Mucosa of descending colon (tissue), 3 donors: ENCODE measurements around the gene ABHD12B. TPM values are rescaled to one million over a fixed set of nuclear protein-coding genes. Genes with fewer than 3 reads are reported as not detected.

Source experiments
- ATAC-seq: fragments of 200-7000 bp; cut with Tn5 transposase; one replicate; pipeline ENCODE4 v1.9.1; 2020; ENCODE audit warnings: mild to moderate bottlenecking, moderate library complexity
- DNase-seq, 3 donors: peaks; one replicate each; pipeline ENCODE4 v3.0.0-alpha.2; 2020
- H3K36me3 ChIP-seq: fragments of 200-600 bp; one replicate; pipeline ENCODE4 v1.8.0; 2021; ENCODE audit warnings: low read depth, mild to moderate bottlenecking
- H3K4me1 ChIP-seq: fragments of 200-600 bp; one replicate; pipeline ENCODE4 v1.8.0; 2021; ENCODE audit warnings: low read depth, mild to moderate bottlenecking
- H3K4me3 ChIP-seq: fragments of 200-600 bp; one replicate; pipeline ENCODE4 v1.8.0; 2021; ENCODE audit warnings: mild to moderate bottlenecking
- H3K9me3 ChIP-seq: fragments of 200-600 bp; one replicate; pipeline ENCODE4 v1.8.0; 2021; ENCODE audit warnings: mild to moderate bottlenecking
- intact Hi-C, 2 donors: fragments of 100-400 bp; cut with DNase I in 1 of 2; cut with micrococcal nuclease in 1 of 2; formaldehyde crosslinking; loops; one replicate each; pipeline versions ENCODE4 v1.11.0 to v1.11.1; 2022; cut with DNase I, micrococcal nuclease
- total RNA-seq, 3 donors: library from RNA; stranded (reverse); fragmentation: NEBNext Ultra II Directional in 2 of 3; extraction: Animal tissue kit (Norgen Biotek cat#: 25700) in 2 of 3; gene quantifications; one replicate each; pipeline versions ENCODE4 v1.2.1 to v1.2.4, GENCODE V29; 2021 to 2023
- TF ChIP-seq, protein P1 (sequence below): fragments of 200-600 bp; IDR thresholded peaks from one replicate; pipeline ENCODE4 v1.8.0; 2022; ENCODE audit warnings: antibody characterized with exemption, mild to moderate bottlenecking
- donor health status: DM: no; HTN: no; CAD: no; lungs with moderate emphysema.
- donor health status: DM: no; HTN: no; CAD: no.
- donor health status: DM: no; HTN: yes; CAD: no.

Gene ABHD12B
- total RNA-seq, 3 donors from 2014 or later = 3.1 to 16.2 (median 14.2) TPM

DNA sequence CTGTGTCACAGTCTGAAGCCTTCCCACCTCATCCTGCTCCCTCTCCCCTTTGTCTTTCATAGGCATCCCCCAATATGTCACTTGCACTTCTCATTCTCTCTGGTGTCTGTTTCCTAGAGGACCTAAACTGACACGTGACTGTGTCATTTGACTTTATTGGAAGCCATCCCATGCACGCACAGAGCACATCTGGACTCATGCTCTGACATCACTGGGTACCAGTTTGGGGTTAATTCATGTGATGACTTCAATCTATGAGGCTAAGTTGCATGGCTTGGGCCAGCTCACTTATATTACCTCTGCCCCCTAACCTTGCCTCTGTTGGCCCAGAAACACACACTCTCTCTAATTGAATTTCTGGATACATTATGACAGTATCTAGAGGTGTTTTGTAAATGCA lies 51.0 kb downstream of the ABHD12B start:
- H3K36me3 ChIP-seq = no peaks in the 10 kb centered on the region
- no peak overlapping the region for H3K4me3 ChIP-seq
- no peak for DNase-seq
- TF ChIP-seq, protein P1, sequence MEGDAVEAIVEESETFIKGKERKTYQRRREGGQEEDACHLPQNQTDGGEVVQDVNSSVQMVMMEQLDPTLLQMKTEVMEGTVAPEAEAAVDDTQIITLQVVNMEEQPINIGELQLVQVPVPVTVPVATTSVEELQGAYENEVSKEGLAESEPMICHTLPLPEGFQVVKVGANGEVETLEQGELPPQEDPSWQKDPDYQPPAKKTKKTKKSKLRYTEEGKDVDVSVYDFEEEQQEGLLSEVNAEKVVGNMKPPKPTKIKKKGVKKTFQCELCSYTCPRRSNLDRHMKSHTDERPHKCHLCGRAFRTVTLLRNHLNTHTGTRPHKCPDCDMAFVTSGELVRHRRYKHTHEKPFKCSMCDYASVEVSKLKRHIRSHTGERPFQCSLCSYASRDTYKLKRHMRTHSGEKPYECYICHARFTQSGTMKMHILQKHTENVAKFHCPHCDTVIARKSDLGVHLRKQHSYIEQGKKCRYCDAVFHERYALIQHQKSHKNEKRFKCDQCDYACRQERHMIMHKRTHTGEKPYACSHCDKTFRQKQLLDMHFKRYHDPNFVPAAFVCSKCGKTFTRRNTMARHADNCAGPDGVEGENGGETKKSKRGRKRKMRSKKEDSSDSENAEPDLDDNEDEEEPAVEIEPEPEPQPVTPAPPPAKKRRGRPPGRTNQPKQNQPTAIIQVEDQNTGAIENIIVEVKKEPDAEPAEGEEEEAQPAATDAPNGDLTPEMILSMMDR = no peak
- H3K4me1 ChIP-seq = no peaks in the 10 kb centered on the region
- H3K9me3 ChIP-seq = no peaks in the 10 kb centered on the region
- no peak for ATAC-seq
- intact Hi-C loops = no loop called here

- Histone ChIP-seq H3K4me1 (no peaks in the 10 kb centered on the region), H3K4me3 (no peak overlapping the region), H3K36me3 (no peaks in the 10 kb centered on the region), H3K9me3 (no peaks in the 10 kb centered on the region)
- DNase-seq (no peak), ATAC-seq (no peak)
- TF ChIP-seq, protein P1 = no peak
- intact Hi-C loops = no loop called here
These were observed 52.4 kb downstream of the ABHD12B start for GRCh38 chr14:50924236-50924635.

- no peaks in the 10 kb centered on the region for H3K36me3 ChIP-seq
These were observed 53.0 kb downstream of the ABHD12B start for GRCh38 chr14:50924843-50925242.

GRCh38 chr14:50926851-50927386 lies 55.1 kb downstream of the ABHD12B start:
- H3K36me3 ChIP-seq = no peaks in the 10 kb centered on the region
- no peak overlapping the region for H3K4me3 ChIP-seq
- intact Hi-C loops = no loop called here
- ATAC-seq = no peak
- no peak for DNase-seq
- no peaks in the 10 kb centered on the region for H3K4me1 ChIP-seq
- TF ChIP-seq, protein P1 = no peak
- H3K9me3 ChIP-seq = no peaks in the 10 kb centered on the region

More at GRCh38 chr14:50924843-50925242, 53.0 kb downstream of the ABHD12B start:
- no peaks in the 10 kb centered on the region for H3K9me3 ChIP-seq
- DNase-seq = no peak
- ATAC-seq = no peak
- H3K4me1 ChIP-seq = no peaks in the 10 kb centered on the region
- intact Hi-C loops = no loop called here
- TF ChIP-seq, protein P1 = no peak
- H3K4me3 ChIP-seq = no peak overlapping the region

- intact Hi-C loops = no loop called here
- H3K4me1 ChIP-seq = no peaks in the 10 kb centered on the region
- TF ChIP-seq, protein P1 = no peak
- peak; percentile 41 for ATAC-seq
- no peaks in the 10 kb centered on the region for H3K36me3 ChIP-seq
- no peak overlapping the region for H3K4me3 ChIP-seq
- DNase-seq = no peak
- no peaks in the 10 kb centered on the region for H3K9me3 ChIP-seq
These were observed 56.3 kb downstream of the ABHD12B start for GRCh38 chr14:50928002-50928635.
